Measurements from ENCODE around the gene PLCXD3.

Gene PLCXD3

DNA sequence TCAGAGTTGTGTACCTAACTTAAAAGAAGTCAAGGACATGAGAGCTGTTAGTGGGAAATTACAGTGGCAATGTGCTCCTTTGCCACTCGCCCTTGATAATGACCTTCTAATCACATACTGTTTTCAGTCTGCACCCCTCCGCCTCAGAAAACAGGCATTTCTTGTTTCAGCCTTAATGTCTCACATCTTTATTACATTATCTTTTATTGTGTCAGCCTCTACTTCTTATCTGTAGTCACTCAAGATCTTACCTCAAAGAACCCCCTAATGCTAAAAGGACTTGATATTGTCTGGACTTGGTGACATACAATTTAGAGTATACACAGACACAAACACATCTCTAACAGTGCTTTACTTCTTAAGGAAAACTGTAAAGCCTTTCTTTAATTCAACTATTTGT, 97.9 kb downstream of the PLCXD3 start:
- no peak for DNase-seq

GRCh38 chr5:41410737-41411136, 99.7 kb downstream of the PLCXD3 start:
- no peak for DNase-seq

- no peak for DNase-seq
Measured at GRCh38 chr5:41410307-41410706, 100.1 kb downstream of the PLCXD3 start.

DNA sequence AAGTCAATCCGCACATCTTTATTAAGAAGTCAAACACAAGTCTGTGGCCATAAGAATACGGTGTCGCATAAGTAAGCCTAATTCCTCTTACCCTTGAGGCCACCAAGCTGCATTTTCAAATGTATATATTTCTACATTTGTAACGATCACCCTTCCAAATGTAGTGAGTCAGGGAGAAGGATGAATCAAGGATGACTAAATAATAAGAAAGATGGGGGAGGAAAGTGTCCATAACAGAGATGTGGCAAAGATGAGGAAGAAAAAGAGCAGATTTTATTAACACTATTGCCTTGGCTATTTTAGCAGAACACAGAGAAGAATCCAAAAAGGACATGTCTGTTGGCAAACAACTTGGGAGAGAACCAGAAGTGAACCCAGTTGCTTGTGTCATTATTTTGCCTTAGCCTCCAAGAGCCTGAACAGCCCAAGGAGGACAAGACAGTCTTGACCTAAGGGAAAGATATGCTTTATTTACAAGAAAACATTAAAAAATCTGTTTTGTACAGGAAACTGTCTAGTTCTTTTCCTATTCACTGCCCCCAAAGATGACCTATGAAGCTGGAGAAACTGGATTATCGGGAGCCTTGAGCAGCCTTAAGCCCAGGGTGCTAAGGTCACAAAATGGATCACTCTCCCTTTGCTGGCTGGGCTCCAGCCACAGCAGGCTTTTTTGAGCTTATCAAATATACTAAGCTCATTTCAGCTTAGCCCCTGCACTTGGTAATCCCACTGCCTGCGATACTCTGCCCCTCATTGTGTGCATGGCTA, 101.5 kb downstream of the PLCXD3 start:
- no peak for DNase-seq

DNA sequence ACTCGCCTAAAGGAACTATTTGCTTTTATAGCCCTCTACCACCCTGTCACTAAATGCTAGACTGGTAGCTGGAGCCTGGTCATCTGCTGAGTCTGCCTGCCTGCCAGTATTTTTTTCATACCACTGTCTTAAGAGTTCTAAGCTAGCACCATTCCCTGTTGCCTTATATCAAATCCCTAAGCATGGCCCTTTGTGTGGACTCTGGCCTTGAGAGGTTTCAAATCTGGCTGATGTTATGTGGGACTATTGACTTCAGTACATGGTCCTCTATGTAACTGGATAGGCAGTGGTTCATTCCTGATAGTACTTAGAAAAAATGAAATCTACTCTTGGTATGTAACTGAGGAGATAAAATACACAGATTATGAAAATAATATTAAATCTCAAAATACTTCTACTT, 103.5 kb downstream of the PLCXD3 start:
- no peak for DNase-seq

DNA sequence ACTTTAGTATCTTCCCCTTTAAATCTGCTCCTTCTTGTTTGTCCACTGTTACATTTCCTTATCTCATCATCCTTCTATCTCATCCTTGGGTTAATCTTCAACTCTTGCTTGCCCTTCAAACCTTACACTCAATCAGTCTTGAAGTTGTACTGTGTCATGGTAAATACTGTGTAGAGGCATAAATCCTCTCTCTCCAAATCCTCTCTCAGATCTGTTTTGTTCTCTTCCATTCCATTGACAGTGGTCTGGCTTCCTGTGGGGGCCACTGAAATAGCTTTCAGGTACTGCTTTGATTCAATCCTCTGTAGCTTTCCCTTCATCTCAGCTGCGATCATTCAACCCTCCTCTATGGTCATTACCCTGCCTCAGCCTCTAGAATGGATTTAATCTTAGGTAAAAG, 104.0 kb downstream of the PLCXD3 start:
- no peak for DNase-seq

GRCh38 chr5:41404757-41405156, 105.6 kb downstream of the PLCXD3 start:
- DNase-seq: no peak

DNA sequence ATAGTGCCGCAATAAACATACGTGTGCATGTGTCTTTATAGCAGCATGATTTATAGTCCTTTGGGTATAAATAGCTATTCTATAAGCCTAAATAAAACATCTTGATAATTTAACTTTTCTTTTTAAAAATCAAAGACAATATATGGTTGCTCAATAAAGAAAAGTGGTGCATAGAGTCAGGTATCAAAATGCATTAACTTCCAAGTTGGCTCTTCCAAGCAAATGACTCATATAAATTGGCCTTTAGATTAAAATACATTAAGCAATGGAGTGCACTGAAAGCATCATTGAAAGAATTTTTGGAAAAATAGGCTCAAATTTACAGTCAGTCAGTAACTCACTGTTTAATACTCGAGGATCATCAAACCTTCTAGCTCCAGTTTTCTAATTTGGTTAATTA, 106.6 kb downstream of the PLCXD3 start:
- DNase-seq: no peak

- no peak for DNase-seq
Measured at GRCh38 chr5:41402845-41403244, 107.6 kb downstream of the PLCXD3 start.

DNA sequence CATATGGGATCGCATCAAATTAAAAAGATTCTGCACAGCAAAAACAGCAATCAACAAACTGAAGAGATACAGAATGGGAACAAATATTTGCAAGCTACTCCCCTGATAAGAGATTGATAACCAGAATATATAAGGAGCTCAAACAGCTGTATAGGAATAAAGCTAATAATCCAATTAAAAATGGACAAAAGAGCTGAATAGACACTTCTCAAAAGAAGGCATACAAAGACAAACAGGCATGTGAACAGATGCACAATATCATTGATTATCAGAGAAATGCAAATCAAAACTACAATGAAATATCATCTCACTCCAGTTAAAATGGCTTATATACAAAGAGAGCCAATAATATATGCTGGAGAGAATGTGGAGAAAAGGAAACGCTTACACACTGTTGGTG, 110.6 kb downstream of the PLCXD3 start:
- no peak for DNase-seq

GRCh38 chr5:41392016-41392415, 118.4 kb downstream of the PLCXD3 start:
- no peak for DNase-seq

DNA sequence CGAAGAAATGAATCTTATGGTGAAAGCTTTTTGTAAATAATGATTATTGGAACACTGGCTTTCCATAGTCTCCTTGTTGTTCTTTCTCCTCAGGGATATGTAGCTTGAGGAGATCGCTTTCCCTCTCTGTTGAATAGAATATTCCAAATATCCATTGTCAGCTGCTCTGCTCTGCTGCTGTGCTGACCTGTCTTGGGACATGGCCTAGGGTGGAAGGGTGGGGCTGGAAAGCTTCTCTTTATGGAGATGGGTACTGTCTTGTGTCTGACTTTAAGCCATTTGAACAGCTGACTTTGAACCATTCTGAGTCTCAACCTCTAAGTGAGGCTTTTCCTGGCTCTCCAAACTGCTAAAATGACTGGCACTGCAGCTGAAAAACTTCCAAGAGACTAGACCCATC, 135.8 kb downstream of the PLCXD3 start:
- DNase-seq: no peak

GRCh38 chr5:41373230-41373629, 137.2 kb downstream of the PLCXD3 start:
- no peak for DNase-seq

DNA sequence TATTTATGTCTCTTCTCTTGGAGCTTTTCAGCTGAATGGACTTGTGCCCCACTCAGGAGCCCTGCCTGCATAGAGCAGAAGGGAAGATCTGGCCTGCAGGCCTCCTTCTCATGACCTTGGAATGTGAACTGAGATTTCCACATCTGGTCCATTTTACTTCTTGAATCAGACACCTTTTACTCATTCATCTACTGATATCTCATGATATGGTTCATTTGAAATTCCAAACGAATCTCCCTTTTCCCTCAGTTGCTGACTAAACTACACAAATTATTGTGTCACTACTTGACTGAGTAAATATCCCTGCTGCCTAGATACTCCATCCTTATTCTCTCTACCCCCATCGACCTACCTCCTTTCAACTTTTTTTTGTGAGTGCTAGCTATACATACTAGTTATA, 138.7 kb downstream of the PLCXD3 start:
- DNase-seq: no peak

DNA sequence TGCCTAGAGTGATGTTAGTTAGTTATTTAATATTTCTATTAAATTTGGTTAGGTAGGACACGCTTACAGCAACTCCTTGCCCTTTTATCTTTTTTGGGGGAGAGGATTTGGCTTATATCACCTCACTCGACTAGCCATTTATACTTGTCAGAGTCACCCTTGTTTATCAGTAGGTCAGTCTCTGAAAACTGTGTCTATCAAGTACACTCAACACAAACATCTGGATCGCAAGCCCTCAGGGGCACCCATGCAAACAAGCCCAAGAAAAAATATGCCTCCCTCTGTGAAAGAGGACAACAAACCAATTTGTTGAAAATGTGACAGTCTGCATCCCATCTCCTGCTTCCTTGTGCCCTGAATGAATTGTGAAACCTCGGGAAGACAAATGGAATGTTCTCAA, 139.9 kb downstream of the PLCXD3 start:
- DNase-seq: no peak

GRCh38 chr5:41369799-41370198, 140.6 kb downstream of the PLCXD3 start:
- no peak for DNase-seq

- no peak for DNase-seq
Measured at GRCh38 chr5:41368158-41368557, 142.2 kb downstream of the PLCXD3 start.

GRCh38 chr5:41365369-41365768, 145.0 kb downstream of the PLCXD3 start:
- DNase-seq: no peak

DNA sequence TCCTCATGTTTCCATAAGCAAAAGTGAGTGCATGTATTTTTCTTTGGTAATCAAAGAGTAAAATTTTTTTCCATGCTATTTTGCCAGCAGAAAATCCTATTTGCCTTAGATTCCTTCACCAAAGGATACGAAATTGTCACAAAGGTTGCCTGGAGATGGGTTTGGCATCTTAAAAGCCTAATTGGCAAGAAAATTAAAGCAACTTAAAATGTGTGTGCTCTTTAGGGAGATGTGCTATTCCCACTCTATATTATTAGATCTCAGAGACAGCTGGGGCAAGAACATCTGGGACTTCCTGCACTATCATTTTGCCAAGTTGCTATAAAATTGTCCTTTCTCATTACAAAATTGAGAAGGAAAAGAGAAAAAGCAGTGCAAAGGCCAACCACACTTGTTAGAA, 146.1 kb downstream of the PLCXD3 start:
- DNase-seq: no peak

GRCh38 chr5:41363343-41363986, 146.9 kb downstream of the PLCXD3 start:
- DNase-seq: no peak

GRCh38 chr5:41356786-41357185, 153.6 kb downstream of the PLCXD3 start:
- DNase-seq: no peak

DNA sequence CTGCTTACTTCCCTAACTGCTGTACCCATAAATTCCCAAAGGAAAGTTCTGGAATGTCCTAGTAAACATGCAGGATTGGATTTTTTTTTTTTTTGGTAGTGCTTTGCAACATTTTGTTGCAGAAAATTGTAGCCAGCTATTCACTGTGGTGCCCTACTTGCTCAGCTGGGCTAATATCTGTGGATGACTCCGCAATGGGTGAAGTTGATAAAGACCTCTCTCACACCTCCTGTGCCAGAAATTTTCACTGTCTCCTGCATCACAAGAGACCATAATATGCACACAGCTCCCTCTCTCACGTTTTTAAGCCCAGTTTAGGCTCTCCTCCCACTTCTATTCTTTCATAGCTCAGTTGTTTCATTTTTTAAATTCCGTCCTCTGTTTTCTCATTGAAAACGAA, 160.6 kb downstream of the PLCXD3 start:
- DNase-seq: no peak

GRCh38 chr5:41347569-41347968, 162.8 kb downstream of the PLCXD3 start:
- DNase-seq: no peak

DNA sequence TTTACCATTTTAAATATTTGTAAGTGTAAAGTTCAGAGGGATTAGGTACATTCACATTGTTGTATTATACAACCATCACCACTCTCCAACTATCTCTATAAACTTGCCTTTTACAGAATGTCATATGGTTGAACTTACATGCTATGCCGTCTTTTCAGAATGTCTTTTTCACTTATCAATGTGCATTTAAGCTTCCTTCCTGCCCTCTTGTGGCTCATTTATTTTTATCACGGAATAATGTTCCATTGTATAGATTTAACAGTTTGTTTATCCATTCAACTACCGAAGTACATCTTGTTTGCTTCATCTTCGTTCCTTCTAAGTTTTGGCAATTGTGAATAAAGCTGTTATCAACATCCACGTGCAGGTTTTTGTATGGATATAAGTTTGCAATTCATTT, 163.8 kb downstream of the PLCXD3 start:
- DNase-seq: no peak

DNA sequence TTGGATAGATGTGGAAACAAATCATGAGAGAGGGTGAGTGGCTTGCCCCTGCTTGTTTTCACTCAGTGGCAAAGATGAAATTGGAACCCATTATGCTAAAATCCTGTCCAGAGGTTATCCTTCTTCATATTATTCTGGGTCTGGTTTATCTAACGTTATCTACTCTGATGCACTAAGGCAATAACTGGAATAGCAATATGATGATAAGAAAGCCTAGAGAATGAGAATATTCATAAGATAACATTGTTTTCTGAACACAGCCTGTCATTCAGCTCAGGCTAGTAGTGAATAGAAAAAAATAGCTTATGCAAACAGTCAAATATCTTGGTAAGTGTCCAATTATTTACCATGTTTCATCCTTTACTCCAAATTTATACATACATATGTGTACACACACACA, 165.1 kb downstream of the PLCXD3 start:
- no peak for DNase-seq

Data from activated CD4-positive, alpha-beta T cell treated with anti-CD3 and anti-CD28 coated beads for 4 hours (primary cell).